OCI-LY7 (cell line): ENCODE results near the gene PSMA7. TPM values are rescaled to one million over a fixed set of nuclear protein-coding genes. Genes with fewer than 3 reads are reported as not detected.

Experiments used
- BruUV-seq: library from RNA; stranded (reverse); fragments of 400-500 nt; replicated peaks from 2 replicates; lab custom pipeline; 2021; lab: Mats Ljungman, UMichigan
- CTCF ChIA-PET: fragments of 300-600 bp; sonication (Branson Sonifier 250); formaldehyde crosslinking; loops from one replicate; lab custom pipeline; 2022; ENCODE audit warnings: antibody characterized with exemption; ENCODE audit not compliant: unreplicated experiment; lab: Charles Lee
- POLR2A ChIA-PET: fragments of 300-600 bp; sonication (Branson Sonifier 250); formaldehyde crosslinking; loops from one replicate; lab custom pipeline; 2022; ENCODE audit warnings: antibody characterized with exemption; lab: Charles Lee
- DNase-seq: peaks from one replicate; pipeline ENCODE4 v3.0.0-alpha.2; 2015; ENCODE audit warnings: low spot score
- H2AFZ ChIP-seq: fragments of 200-600 bp; sonication (generic), shearing (Covaris generic); 2 replicates; pipeline ENCODE4 v1.6.1; 2014; ENCODE audit warnings: mild to moderate bottlenecking, antibody characterized with exemption, low read length, moderate library complexity
- H3K27ac ChIP-seq: fragments of 200-600 bp; sonication (generic); 2 replicates; pipeline ENCODE4 v1.5.1; 2014; ENCODE audit warnings: mixed run types, low read depth, mild to moderate bottlenecking, moderate library complexity, low read length, inconsistent platforms; ENCODE audit not compliant: poor library complexity, severe bottlenecking
- H3K36me3 ChIP-seq: fragments of 200-600 bp; sonication (generic); 2 replicates; pipeline ENCODE4 v1.6.1; 2014; ENCODE audit warnings: mild to moderate bottlenecking, antibody characterized with exemption, low read length, moderate library complexity, mixed read lengths; ENCODE audit not compliant: insufficient read depth
- H3K4me1 ChIP-seq: fragments of 200-600 bp; sonication (generic); 2 replicates; pipeline ENCODE4 v1.5.1; 2014; ENCODE audit warnings: mild to moderate bottlenecking, low read length; ENCODE audit not compliant: insufficient read depth, poor library complexity, severe bottlenecking
- H3K4me2 ChIP-seq: fragments of 200-600 bp; sonication (generic); 2 replicates; pipeline ENCODE4 v1.6.1; 2014; ENCODE audit warnings: mild to moderate bottlenecking, low read length
- H3K4me3 ChIP-seq: fragments of 200-600 bp; sonication (generic); 2 replicates; pipeline ENCODE4 v1.5.1; 2014; ENCODE audit warnings: mild to moderate bottlenecking, low read depth, low read length; ENCODE audit not compliant: poor library complexity, severe bottlenecking
- H3K79me2 ChIP-seq: fragments of 200-600 bp; sonication (generic); 2 replicates; pipeline ENCODE4 v1.6.1; 2016; ENCODE audit warnings: low read depth, mild to moderate bottlenecking, low read length, moderate library complexity, mixed read lengths; ENCODE audit not compliant: insufficient read depth
- H3K9me2 ChIP-seq: fragments of 200-600 bp; sonication (generic); 2 replicates; pipeline ENCODE4 v1.6.1; 2016; ENCODE audit warnings: mild to moderate bottlenecking, low read length, mixed read lengths; ENCODE audit not compliant: insufficient read depth
- H3K9me3 ChIP-seq: fragments of 200-600 bp; sonication (generic); 2 replicates; pipeline ENCODE4 v1.6.1; 2014; ENCODE audit warnings: mild to moderate bottlenecking, mixed run types, low read length, mixed read lengths
- H4K20me1 ChIP-seq: fragments of 200-600 bp; sonication (generic); 2 replicates; pipeline ENCODE4 v1.6.1; 2014; ENCODE audit warnings: mild to moderate bottlenecking, antibody characterized with exemption, low read length, moderate library complexity, mixed read lengths; ENCODE audit not compliant: insufficient read depth
- CTCF ChIP-seq: fragments of 200-600 bp; sonication (generic); conservative IDR thresholded peaks from 2 replicates; pipeline ENCODE4 v1.5.1; 2014; ENCODE audit warnings: mild to moderate bottlenecking, antibody characterized with exemption, low read length, moderate library complexity, mixed read lengths
- EZH2phosphoT487 ChIP-seq: fragments of 200-600 bp; sonication (generic); IDR thresholded peaks from 2 replicates; pipeline ENCODE4 v1.6.1; 2018; ENCODE audit warnings: low read depth, borderline replicate concordance, mild to moderate bottlenecking, mixed run types, antibody characterized with exemption, low read length, moderate library complexity, mixed read lengths
- intact Hi-C: fragments of 100-400 bp; cut with micrococcal nuclease; formaldehyde crosslinking; loops from one replicate; pipeline ENCODE4 v1.10.0; 2022; ENCODE audit not compliant: unreplicated experiment
- total RNA-seq, 2 experiments: library from RNA; depleted of rRNA in 1 of 2; stranded (reverse); fragments of >200 nt in 1 of 2; shearing (Covaris generic) in 1 of 2; gene quantifications; 2 replicates each; pipeline ENCODE4 v1.2.3, GENCODE V29; 2014 to 2022

PSMA7 gene
- total RNA-seq, 2 experiments from 2014 or later, result 247 to 266 TPM

GRCh38 chr20:62161347-62161746 is 18.2 kb upstream of the PSMA7 start:
- POLR2A ChIA-PET, result no interaction called here
- Histone ChIP-seq H3K4me3 (no peak overlapping the region), H3K36me3 (peaks cover 14% of the 10 kb centered on the region), H3K27ac (no peak overlapping the region), H3K79me2 (no peaks in the 10 kb centered on the region), H3K9me2 (no peaks in the 10 kb centered on the region), H2AFZ (no peak overlapping the region), H3K4me2 (no peak overlapping the region), H3K9me3 (no peaks in the 10 kb centered on the region), H4K20me1 (no peaks in the 10 kb centered on the region), H3K4me1 (no peaks in the 10 kb centered on the region)
- BruUV-seq, result no TSS peak
- CTCF ChIA-PET, result no interaction called here
- no peak for DNase-seq
- intact Hi-C loops, result no loop called here
- TF ChIP-seq CTCF (no peak), EZH2phosphoT487 (no peak)

- CTCF ChIA-PET, result no interaction called here
- no peak for DNase-seq
- Histone ChIP-seq H3K79me2 (no peaks in the 10 kb centered on the region), H3K27ac (no peak overlapping the region), H2AFZ (no peak overlapping the region), H3K4me3 (no peak overlapping the region), H3K9me3 (no peaks in the 10 kb centered on the region), H4K20me1 (no peaks in the 10 kb centered on the region), H3K9me2 (no peaks in the 10 kb centered on the region), H3K4me2 (no peak overlapping the region), H3K36me3 (peaks cover 9% of the 10 kb centered on the region), H3K4me1 (no peaks in the 10 kb centered on the region)
- no TSS peak for BruUV-seq
- intact Hi-C loops, result no loop called here
- no peak for TF ChIP-seq CTCF
- no peak for TF ChIP-seq EZH2phosphoT487
- POLR2A ChIA-PET, result no interaction called here
Measured at GRCh38 chr20:62160876-62161275, 17.7 kb upstream of the PSMA7 start.

- intact Hi-C loops, result no loop called here
- no peaks in the 10 kb centered on the region for H3K4me1 ChIP-seq
- no peak overlapping the region for H2AFZ ChIP-seq
- H3K36me3 ChIP-seq, result peaks cover 5% of the 10 kb centered on the region; the same call in 1 of the 2 replicates
- no TSS peak for BruUV-seq
- CTCF ChIA-PET, result no interaction called here
- no peaks in the 10 kb centered on the region for H3K79me2 ChIP-seq
- H3K9me2 ChIP-seq, result no peaks in the 10 kb centered on the region
- H4K20me1 ChIP-seq, result no peaks in the 10 kb centered on the region
- no peaks in the 10 kb centered on the region for H3K9me3 ChIP-seq
- TF ChIP-seq EZH2phosphoT487 (no peak), CTCF (no peak)
- H3K4me3 ChIP-seq, result no peak overlapping the region
- H3K27ac ChIP-seq, result no peak overlapping the region
- no peak for DNase-seq
- H3K4me2 ChIP-seq, result no peak overlapping the region
- POLR2A ChIA-PET, result no interaction called here
Measured at GRCh38 chr20:62160253-62160652, 17.1 kb upstream of the PSMA7 start.
